SKM-1 treated with dmso at 0.1 percent for 144 hours (cell line): ENCODE data around the gene NHSL1.

Experiments
- DNase-seq: peaks from one replicate; lab custom pipeline; 2025; ENCODE audit not compliant: unreplicated experiment; lab: John Stamatoyannopoulos, UW

Gene NHSL1

DNA sequence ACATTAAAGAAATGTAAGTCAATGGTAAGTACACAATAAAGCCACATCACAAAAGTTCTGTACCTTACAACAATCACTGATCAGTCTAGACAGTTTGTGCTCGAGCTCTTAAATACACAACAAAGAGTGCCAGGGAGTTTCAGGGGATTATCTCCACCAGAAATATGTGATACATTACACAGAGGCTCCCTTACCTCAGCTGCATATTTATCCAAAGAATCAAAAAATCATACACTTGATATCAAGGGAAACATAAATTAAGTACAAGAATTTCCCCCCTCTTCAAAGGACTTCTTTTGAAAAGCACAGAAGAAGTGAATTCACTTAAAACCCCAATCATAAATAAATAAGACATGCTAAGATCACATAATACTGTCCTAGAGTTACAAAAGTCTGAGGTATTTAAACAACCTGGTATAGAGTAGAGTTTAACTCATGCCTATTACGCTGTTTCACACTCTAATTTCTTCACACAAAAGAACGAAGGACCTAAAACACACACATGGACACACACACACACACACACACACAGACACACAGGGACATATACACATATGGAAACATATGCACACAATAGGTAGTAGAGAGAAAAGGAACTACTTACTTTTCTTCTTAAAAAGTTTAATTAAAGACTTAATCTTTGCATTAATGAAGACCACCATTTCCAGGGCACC is 528 bp downstream of the NHSL1 start:
- no peak for DNase-seq

DNA sequence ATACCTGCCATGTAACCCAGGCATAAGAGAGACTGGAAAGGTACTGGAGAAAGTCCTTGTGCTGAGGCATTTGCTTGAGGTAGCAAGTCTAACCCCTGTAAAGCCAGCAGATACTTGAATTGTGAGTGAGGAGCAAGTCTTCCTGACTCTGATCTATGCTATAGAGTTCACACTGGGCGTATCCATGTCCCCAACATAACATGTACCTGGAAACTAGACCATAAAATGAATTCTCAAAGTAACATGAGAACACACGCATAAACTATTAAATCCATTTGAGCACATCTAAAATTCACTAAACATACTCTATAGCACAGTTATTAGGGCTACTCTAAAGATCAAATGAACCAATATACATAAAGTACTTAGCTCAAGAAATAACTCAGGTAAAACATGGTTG is 2.0 kb downstream of the NHSL1 start:
- DNase-seq: no peak

- no peak for DNase-seq
These were observed 5.0 kb downstream of the NHSL1 start for GRCh38 chr6:138494312-138494711.

- no peak for DNase-seq
These were observed 5.9 kb downstream of the NHSL1 start for GRCh38 chr6:138493413-138493812.

DNA sequence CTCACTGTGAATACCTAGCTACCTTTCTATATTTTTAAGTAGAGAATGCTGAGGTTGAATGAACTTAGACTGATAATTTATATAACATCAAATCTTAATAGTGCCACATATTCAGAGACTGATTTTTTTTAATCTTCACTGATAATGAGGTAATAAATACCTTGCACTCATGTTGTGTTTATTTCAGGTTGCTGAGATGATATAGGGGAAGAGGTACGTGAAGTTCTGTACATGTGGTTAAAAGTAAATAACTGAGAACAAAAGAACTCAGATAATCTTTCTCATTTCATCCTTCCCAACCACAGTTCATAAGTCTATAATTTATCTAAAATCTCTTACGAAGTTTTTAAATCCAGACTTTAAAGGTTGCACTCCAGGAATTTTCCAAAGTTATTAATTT is 6.4 kb downstream of the NHSL1 start:
- DNase-seq: no peak

DNA sequence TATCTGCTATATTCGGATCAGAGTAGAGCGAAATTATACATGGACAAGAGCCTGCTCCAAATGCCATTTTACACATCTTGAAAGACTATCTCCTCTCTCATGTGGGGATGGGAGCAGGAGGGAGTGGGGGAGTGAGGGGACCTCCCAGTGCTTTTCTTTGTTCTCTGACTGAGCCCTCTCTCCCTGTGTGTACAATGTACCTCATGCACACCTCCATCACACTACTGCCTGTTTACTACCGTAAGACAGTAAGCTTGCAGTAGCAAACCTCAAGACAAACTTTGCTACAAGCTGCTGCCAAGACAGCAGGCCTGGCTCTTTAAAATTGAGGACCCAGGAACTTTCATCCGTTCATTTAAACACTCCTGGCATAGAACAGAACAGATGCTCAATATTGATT is 7.2 kb downstream of the NHSL1 start:
- DNase-seq: no peak

DNA sequence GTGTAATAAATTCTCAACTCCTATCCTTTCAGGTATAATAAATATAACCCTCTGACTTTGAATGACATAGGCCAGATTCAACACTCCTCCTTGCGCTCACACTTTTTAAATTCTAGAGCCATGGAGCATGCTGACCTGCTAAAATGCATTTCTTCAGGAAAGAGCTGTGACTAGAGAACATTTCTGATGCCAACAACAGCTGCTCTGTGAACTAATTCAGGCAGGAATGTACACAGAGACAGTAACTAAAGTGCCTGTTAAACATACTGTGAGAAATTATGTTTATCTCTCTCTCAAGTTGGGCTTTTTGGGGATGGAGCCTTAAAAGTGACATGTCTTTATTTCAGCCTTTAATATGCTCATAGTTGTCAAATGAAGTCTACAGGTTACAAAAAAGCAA is 8.3 kb downstream of the NHSL1 start:
- no peak for DNase-seq

DNA sequence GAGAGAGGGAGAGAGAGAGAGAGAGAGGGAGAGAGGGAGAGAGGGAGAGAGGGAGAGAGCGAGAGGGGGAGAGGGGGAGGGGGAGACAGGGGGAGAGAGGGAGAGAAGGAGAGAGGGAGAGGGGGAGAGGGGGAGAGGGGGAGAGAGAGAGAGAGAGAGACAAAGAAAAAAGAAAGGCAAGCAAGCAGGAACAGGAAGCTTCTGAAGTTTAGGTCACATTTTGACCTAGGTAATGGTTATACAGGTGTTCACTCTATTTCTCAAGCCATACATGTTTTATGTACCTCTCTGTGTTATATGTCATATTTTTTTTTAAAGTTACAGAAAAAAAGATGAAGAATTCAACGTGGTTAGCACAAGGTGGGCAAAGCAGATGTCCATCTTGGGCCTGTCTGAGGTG is 9.4 kb downstream of the NHSL1 start:
- no peak for DNase-seq

DNA sequence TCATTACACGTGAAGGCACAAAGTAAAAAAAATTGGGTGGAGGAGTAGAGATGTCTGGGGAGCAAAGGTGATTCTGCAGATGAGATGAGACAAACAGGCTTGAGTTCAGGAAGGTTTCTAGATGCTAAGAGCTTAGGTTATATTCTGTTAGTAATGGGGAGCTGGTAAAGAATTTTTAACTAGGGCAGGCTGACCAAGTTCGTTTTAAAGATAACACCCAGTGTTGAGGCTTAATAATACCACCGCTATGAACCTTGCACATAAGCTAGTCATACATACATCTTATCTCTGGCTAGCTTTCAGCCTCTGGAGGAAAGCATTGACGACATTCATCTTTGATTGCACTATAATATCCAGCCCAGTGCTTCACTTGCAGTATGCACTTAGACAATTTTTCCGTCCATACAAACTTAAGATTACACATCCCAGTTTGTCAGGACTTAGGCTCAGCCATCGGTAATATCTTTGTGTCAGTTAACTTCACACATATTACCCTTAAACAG is 12.1 kb downstream of the NHSL1 start:
- DNase-seq: no peak

GRCh38 chr6:138486249-138487101 is 12.8 kb downstream of the NHSL1 start:
- DNase-seq: no peak

DNA sequence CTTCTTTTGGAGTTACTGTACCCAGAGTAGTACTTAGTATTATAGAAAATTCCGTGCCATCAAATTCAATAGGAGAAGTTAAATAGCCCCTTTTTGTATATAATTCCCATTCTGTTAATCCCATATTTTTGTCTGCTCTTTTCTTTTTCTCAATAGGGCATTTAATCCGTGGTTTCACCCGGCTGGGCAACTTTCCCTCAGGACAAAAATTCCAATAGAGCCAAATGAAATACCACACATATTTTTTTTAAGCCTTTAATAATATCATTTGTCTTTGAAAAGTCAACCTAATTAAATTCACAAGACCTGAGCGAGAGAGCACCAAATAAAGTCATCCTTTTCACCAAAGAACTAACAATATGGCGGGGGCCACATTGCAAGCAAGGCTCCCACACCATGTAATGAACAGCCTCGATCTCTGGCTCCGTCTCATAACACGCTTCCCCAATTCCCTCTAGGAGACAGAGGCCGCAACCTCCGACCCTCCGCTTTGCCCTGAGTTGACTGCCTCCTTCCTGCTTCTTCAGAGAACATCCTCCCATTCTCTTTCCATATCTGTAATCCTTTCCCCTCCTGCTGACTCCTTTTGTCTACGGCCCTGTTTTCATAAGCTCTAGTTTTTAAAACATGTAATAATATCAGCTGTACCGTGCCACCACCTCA is 13.6 kb downstream of the NHSL1 start:
- DNase-seq: no peak

- no peak for DNase-seq
These were observed 14.2 kb downstream of the NHSL1 start for GRCh38 chr6:138485005-138485545.

DNA sequence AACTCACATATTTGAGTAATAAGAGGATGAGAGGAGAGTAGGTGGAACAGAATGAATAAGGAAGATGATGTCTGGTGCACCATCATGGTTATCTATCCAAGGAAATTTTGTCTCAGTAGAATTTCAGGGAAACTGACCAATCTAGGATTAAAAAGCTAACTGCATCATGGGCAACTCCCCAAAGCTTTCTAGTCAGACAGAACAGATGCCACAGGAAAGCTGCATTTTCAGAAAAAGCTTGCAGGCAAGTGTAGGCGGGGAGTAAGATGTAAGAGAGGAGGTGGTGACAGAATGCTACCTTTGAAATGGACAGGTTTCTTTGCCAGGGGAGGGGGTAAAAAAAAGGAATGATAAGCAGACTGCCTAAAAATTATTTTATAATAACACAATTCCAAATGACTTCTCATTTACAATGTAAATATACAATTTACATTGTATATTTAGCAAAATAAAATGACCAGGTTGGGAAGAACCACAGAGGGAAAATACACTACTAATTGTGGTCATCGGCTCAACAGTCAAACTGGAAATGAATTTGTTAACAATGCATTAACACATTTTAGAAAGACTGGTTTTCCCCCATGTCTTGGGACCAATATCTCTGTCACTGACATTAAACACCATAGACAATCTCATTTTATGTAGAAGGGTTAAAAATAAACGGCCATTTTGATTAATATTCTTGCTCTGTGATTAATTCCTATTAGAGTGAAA is 15.1 kb downstream of the NHSL1 start:
- no peak for DNase-seq

DNA sequence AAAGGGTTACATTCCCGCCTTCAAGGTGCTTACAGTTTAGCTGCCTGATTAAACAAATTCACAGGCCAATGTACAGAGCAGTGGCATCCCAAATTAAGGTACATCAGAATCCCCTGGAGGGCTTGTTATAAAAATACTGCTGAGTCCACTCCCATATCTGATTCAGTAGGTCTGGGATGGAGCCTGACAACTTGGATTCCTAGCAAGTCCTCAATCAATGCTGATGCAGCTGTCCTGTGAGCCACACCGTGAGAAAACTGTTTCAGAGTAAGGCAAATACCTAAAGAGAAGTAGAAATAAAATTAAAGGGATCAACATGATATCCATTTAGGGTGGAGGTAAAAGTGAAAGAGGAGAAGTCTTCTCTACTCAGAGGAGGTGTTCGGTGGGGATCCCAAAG is 16.5 kb downstream of the NHSL1 start:
- DNase-seq: no peak

- no peak for DNase-seq
These were observed 18.9 kb downstream of the NHSL1 start for GRCh38 chr6:138480279-138480949.

GRCh38 chr6:138477913-138478539 is 21.3 kb downstream of the NHSL1 start:
- no peak for DNase-seq

DNA sequence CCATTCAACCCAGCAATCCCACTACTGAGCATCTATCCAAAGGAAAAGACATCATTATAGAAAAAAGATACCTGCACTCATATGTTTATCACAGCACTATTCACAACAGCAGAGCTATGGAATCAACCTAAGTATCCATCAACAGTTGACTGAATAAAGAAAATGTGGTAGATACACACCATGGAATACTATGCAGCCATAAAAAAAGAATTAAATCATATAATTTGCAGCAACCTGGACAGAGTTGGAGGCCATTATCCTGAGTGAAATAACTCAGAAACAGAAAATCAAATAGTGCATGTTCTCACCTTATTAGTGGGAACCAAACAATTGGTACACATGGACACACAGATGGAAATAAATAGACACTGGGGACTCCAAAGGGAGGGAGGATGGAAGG is 23.2 kb downstream of the NHSL1 start:
- no peak for DNase-seq

- DNase-seq: no peak
These were observed 26.1 kb downstream of the NHSL1 start for GRCh38 chr6:138473144-138473543.

DNA sequence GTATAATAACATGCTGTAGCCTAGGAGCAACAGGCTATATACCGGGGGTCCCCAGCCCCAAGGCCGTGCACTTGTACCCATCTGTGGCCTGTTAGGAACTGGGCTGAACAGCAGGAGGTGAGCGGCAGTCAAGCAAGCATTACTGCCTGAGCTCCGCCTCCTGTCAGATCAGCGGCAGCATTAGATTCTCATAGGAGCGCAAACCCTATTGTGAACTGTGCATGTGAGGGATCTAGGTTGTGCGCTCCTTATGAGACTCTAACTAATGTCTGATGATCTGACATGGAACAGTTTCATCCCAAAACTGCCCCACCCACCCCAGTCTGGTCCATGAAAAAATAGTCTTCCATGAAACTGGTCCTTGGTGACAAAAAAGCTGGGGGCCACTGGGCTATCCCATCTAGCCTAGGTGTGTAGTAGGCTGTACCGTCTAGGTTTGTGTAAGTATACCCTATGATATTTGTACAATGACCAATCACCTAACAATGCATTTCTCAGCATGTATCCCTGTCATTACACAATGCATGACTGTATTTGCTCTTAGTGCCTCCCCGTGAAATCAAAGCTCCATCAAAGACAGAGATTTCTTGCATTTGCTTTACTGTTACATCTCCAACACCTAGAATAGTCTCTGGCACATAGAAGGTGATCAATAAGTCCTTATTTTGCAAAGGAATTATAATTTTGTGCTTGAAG is 30.8 kb downstream of the NHSL1 start:
- DNase-seq: no peak
